ENCODE data around the gene MAP3K4. TPM values are rescaled to one million over a fixed set of nuclear protein-coding genes. Genes with fewer than 3 reads are reported as not detected.

The MAP3K4 gene
- total RNA-seq, 1 donor from 2014 or later: 49.4 TPM

- no peak for DNase-seq (ENCODE audit: low spot score)
Measured at GRCh38 chr6:161035182-161035980, 43.8 kb downstream of the MAP3K4 start.

GRCh38 chr6:161035981-161036263 lies 44.4 kb downstream of the MAP3K4 start:
- no peak for DNase-seq (ENCODE audit: low spot score)

DNA sequence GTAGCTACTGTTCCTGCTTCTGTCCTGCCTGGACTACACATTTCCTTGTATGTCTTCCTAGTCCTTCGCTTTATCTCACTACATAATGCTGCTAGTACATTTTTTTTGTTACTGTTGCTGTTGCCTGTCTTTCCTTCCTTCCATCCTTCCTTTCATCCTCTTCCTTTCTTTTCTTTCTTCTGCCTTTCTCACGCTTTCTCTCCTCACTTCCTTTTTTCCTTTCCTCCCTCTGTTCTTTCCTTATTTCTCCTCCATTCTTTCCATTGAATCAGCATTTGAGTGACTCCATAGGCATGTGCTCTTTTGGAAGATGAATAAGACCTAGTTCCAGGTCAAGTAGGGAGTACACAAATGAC lies 46.3 kb downstream of the MAP3K4 start:
- no peak for DNase-seq (ENCODE audit: low spot score)

DNA sequence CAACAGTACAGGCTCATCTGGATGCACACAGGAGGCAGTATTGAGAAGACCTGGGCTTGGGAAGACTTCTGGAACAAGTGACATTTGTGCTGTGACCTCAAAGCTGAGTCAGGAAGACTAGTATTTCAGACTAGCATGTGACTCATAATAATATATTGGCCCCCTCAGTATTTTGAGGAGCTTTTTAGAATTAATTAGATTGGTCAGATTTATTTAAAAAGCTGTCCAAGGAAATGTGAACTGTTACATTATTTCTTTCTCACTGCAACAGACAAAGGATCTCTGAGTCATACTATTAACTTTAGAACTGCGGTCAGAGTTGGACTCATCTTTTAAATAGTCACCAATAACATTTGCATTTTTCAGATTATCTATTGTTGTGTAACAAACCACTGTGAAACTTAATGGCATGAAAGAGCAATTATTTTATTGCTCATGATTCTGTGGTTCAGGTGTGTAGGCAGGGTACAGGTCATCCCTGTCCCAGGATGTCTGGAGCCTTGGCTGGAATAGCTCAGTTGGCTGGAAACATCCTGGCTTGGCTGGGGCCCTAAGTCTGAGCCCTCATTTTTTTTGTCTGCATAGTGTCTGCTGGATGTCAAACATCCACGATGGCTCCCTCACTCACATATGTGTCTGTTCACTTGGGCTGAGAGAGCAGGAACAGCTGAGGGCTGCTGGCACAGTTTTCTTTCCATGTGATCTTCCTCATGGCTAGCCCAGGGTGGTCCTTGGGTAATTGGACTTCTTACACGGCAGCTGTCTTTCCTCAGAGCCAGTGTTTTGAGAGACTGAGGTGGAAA lies 46.9 kb downstream of the MAP3K4 start:
- no peak for DNase-seq (ENCODE audit: low spot score)

DNA sequence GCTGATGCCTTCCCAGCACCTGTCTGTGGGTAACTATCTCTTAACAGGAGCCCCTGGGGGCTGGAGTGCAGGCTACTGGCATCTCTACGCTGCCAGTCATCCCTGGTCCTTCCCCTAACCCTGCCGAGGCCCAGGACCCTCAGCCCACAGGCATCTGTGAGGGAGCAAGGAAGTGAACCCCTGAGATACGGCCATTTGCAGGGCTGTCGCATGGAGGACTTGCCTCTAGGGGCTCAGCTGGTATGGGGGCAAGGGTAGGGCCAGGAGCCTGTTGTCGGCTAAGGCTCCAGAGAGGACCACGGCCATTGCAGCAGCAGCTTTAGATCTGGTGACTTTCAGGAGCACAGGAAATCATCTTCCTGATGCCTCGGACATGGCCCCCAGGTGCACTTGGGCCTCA lies 49.7 kb downstream of the MAP3K4 start:
- DNase-seq (ENCODE audit: low spot score): no peak

DNA sequence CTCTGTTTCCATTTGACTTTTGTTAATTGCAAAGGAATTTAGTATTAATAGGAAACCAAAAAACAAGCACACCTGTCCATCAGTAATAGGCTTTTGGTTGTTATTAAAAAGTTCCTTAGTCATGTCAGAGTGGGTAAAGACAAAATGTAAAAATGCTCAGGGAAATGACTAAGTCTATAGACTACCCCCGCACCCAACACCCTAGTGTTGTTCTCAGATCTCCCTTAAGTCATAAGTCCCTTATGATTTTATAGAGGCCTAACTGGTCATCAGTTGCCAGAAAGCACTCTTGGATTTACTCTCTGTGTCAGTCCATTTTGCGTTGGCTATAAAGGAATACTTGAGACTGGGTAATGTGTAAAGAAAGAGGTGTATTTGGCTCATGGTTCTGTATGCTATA lies 52.8 kb downstream of the MAP3K4 start:
- no peak for DNase-seq (ENCODE audit: low spot score)

DNA sequence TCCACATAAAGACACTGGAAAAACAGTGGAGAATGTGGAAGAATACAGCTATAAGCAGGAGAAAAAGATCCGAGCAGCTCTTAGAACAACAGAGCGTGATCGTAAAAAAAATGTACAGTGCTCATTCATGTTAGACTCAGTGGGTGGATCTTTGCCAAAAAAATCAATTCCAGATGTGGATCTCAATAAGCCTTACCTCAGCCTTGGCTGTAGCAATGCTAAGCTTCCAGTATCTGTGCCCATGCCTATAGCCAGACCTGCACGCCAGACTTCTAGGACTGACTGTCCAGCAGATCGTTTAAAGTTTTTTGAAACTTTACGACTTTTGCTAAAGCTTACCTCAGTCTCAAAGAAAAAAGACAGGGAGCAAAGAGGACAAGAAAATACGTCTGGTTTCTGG lies 57.1 kb downstream of the MAP3K4 start:
- DNase-seq (ENCODE audit: low spot score): no peak

- DNase-seq (ENCODE audit: low spot score): no peak
Measured at GRCh38 chr6:161050134-161050765, 58.7 kb downstream of the MAP3K4 start.

- no peak for DNase-seq (ENCODE audit: low spot score)
Measured at GRCh38 chr6:161053103-161053502, 61.5 kb downstream of the MAP3K4 start.

GRCh38 chr6:161054876-161055275 lies 63.3 kb downstream of the MAP3K4 start:
- no peak for DNase-seq (ENCODE audit: low spot score)

GRCh38 chr6:161056451-161056850 lies 64.9 kb downstream of the MAP3K4 start:
- no peak for DNase-seq (ENCODE audit: low spot score)

DNA sequence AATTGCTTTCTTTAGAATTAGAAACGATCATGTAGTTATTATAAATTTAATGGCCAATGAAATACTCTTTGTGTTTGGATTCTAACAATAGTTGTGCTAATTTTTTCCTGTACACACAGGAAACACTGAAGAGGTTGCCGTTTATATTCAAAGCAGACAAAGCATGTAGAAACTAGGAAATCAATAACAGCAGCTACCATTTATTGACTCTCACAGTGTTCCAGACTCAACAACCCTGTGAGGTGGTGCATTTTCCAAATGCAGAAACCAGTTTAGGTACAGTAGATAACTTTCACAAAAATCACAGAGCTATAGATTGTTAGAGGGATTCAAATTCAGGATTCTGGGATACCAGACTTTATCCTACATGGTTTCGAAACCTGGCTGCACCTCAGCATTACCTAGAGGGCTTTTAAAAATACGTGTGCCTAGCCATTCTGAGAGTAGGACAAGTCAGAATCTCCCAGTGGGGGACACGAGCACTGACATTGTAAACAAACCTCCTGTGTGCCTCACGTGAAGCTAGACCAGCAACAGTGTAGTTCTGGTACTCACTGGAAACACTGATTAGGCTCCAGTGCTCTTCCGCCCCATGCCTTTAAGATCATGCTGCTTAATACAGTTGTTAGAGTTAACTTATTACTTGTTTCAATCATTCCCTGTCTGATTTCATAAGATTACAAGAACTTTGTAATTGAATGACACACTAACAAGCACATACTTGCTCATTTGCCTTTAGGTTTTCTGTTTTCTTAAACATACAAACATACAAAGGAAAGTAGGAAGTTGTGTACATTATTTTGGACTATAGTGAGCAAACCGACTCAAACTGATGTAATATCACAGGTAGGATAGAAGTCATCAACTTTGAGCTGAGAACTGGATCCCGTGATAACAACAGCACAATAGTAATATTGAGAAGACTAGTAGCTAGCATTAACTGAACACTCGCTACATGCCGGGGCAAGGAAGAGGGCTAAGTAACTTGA lies 65.8 kb downstream of the MAP3K4 start:
- no peak for DNase-seq (ENCODE audit: low spot score)

- no peak for DNase-seq (ENCODE audit: low spot score)
Measured at GRCh38 chr6:161058741-161059140, 67.2 kb downstream of the MAP3K4 start.

- no peak for DNase-seq (ENCODE audit: low spot score)
Measured at GRCh38 chr6:161061576-161061975, 70.0 kb downstream of the MAP3K4 start.

DNA sequence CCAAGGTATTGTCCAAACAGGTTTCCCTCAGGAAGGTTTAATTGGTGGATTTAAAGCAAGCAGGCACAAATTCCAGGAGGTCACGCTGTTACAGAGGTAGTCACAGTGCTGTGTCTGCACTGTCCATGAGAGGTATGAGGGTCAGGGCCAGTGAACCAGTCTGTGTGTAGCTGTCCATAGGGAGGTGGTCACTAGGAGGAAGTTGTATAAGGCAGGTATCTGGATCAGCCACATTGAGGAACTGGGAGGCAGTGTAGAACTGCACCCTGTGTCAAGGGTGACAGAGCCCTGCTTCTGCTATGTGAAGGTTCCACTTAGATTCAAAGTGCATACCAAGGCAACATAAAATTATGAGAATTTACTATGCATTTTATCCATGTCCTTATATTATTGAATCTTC lies 73.3 kb downstream of the MAP3K4 start:
- no peak for DNase-seq (ENCODE audit: low spot score)

GRCh38 chr6:161066511-161066910 lies 74.9 kb downstream of the MAP3K4 start:
- no peak for DNase-seq (ENCODE audit: low spot score)

DNA sequence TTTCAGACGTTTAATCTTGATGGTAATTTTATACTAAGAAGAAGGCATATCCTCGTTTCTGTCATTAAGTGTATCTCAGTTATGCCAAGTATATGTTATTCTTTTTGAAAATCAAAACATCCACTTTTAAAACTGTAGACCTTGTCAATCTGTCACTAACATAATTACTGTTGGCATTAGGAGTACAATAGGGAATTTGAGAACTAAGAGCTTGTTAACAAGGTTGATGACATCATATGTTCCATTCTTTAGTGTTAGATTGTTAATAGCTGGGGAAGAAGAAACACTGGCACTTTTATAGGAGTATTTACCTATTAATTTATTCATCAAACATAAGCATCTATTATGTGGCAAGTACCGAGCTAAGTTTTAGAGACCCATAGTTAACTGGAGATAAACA lies 76.2 kb downstream of the MAP3K4 start:
- DNase-seq (ENCODE audit: low spot score): no peak

DNA sequence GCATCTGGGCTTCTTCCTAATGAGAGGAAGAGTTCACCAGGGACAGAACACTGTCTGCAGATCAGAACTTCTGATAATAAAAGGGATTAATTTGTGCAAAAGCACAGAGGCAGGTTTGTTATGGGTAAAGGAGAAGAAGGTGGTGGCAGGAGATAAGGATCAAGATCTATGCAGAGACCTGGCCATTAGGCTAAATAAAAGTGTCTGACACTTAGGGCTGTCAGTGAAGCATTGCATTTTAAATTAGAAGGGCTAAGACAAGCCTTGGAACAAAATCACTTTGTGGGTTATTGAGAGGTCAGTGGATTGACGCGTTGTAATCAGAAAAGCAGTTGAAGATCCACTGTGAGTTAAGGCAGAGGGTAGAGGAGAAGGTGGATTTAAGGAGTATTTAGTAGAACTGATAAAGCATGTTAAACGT lies 76.8 kb downstream of the MAP3K4 start:
- no peak for DNase-seq (ENCODE audit: low spot score)

- DNase-seq (ENCODE audit: low spot score): no peak
Measured at GRCh38 chr6:161073930-161074329, 82.4 kb downstream of the MAP3K4 start.

DNA sequence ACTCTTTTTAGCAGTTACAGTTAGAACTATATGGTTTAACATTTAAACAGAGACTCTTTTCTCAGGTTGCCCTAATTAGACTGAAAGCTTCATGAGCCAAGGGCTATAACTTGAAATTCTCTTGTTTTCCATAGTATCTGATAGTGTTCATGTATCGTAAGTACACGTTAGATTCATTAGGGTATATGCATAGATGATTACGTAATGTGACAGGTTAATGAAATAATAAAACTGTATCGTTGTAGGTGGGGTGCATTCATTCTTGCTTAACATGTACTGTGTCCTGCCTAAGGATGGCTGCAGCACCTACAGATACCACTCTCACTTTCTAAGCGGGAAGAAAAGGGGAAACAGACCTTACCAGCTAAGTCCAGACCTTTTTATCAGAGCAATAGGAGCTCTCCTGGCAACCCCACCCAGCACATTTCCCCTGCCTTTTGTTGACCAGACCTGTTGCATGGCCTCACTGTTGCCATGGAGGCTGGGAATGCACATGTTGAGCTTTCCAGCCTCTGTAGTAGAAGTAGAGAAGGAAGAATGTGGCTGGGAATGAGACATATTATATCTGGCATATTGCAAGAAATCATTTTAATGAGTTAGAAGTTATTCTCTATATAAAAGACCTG lies 83.0 kb downstream of the MAP3K4 start:
- DNase-seq (ENCODE audit: low spot score): no peak

DNA sequence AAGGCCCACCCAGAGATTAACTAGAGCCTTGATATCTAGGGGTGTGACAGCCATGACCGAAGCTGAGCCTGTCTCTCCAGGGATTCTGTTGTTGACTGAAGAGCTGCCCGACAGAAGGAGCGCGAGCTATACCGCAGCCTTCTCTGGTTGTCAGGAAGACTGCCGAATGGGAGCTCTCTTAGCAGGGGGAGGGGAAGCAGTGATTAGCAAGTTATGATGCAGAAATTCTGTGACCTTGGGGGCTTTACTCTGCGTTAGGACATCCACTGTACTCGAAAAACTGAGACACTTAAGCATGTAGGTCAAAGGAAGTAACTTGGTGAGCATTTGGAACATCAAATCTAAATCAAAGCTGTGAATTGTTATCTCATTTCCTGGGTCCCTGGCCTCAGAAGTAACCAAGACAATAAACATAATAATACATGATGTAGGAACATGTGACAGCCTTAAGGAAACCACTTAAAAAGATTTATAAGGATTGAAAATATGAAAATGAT lies 84.7 kb downstream of the MAP3K4 start:
- DNase-seq (ENCODE audit: low spot score): no peak
